Tibial artery (tissue), 4 donors: ENCODE data around the gene MAPK1.

Source experiments
- DNase-seq, 2 donors: peaks; one replicate each; pipeline ENCODE4 v3.0.0-alpha.2; 2019
- H3K27ac ChIP-seq, 2 donors: fragments of 200-600 bp; sonication (generic) in 1 of 2; 1 replicate in 1 of 2; 2 replicates in 1 of 2; pipeline ENCODE4 v1.5.1; 2018 to 2019; ENCODE audit warnings: mild to moderate bottlenecking in 1 of 2
- H3K27me3 ChIP-seq, 2 donors: fragments of 200-600 bp; sonication (generic) in 1 of 2; one replicate each; pipeline versions ENCODE4 v1.5.1 to v1.6.0; 2016 to 2019
- H3K36me3 ChIP-seq, 3 donors: fragments of 200-600 bp; sonication (generic) in 2 of 3; one replicate each; pipeline ENCODE4 v1.5.1; 2016 to 2019; ENCODE audit warnings: mild to moderate bottlenecking in 2 of 3
- H3K4me1 ChIP-seq, 4 donors: fragments of 200-600 bp; sonication (generic) in 2 of 4; 1 replicate in 3 of 4; 2 replicates in 1 of 4; pipeline ENCODE4 v1.5.1; 2016 to 2019
- H3K4me3 ChIP-seq, 2 donors: fragments of 200-600 bp; sonication (generic) in 1 of 2; 1 replicate in 1 of 2; 2 replicates in 1 of 2; pipeline ENCODE4 v1.5.1; 2018 to 2019; ENCODE audit warnings: mild to moderate bottlenecking in 2 of 2
- H3K9me3 ChIP-seq, 3 donors: fragments of 200-600 bp; sonication (generic) in 1 of 3; one replicate each; pipeline ENCODE4 v1.5.1; 2016 to 2019
- CTCF ChIP-seq, 2 experiments: fragments of 200-600 bp in 1 of 2; fragments of 450-650 bp in 1 of 2; IDR thresholded peaks; one replicate each; pipeline ENCODE4 v1.5.1; 2017 to 2019; ENCODE audit warnings: antibody characterized with exemption in 2 of 2, mild to moderate bottlenecking in 1 of 2, moderate library complexity in 1 of 2
- intact Hi-C: fragments of 100-400 bp; cut with DNase I; formaldehyde crosslinking; loops from one replicate; pipeline ENCODE4 v1.15.0; 2023; ENCODE audit warnings: low total_unique reads

Gene MAPK1

GRCh38 chr22:21866833-21867527, 465 bp downstream of the MAPK1 start:
- Histone ChIP-seq H3K4me3 (peak overlapping the region; percentile 85), H3K27me3 (no peaks in the 10 kb centered on the region), H3K27ac (peak overlapping the region; percentile 79 to 86), H3K9me3 (no peaks in the 10 kb centered on the region), H3K4me1 (peaks cover 0 to 44% (median 27%) of the 10 kb centered on the region in 4 donors), H3K36me3 (no peaks in the 10 kb centered on the region)
- peak; percentile 25 to 71 for DNase-seq
- no peak for TF ChIP-seq CTCF (IDR thresholded peaks at IDR 0.05)
- intact Hi-C loops: loop anchor here (5.0 to 10.0 kb wide), 2 partner anchors 52 to 130 kb away; partner anchors contain the start of gene YPEL1

- DNase-seq: peak in 1 of 2 donors; percentile 75
- Histone ChIP-seq H3K36me3 (no peaks in the 10 kb centered on the region), H3K27me3 (no peaks in the 10 kb centered on the region), H3K4me1 (peaks cover 0 to 64% (median 40%) of the 10 kb centered on the region in 4 donors), H3K9me3 (no peaks in the 10 kb centered on the region), H3K4me3 (peak overlapping the region; percentile 85), H3K27ac (no peak overlapping the region)
- intact Hi-C loops: loop anchor here (5.0 to 10.0 kb wide), 2 partner anchors 50 to 128 kb away; partner anchors contain the start of gene YPEL1
- no peak for TF ChIP-seq CTCF (IDR thresholded peaks at IDR 0.05)
These were observed 2.4 kb downstream of the MAPK1 start for GRCh38 chr22:21865041-21865440.

- Histone ChIP-seq H3K9me3 (no peaks in the 10 kb centered on the region), H3K4me3 (no peak overlapping the region), H3K27me3 (no peaks in the 10 kb centered on the region), H3K27ac (no peak overlapping the region), H3K4me1 (peaks cover 0 to 79% (median 49%) of the 10 kb centered on the region in 4 donors), H3K36me3 (no peaks in the 10 kb centered on the region)
- DNase-seq: no peak
- TF ChIP-seq CTCF (IDR thresholded peaks at IDR 0.05): no peak
- intact Hi-C loops: loop anchor here (10.0 kb wide), 1 partner anchor 48 kb away; no protein-coding TSS in a partner anchor
These were observed 4.8 kb downstream of the MAPK1 start for GRCh38 chr22:21862386-21863245.

- no peak overlapping the region for H3K4me3 ChIP-seq
- TF ChIP-seq CTCF (IDR thresholded peaks at IDR 0.05): no peak
- no peaks in the 10 kb centered on the region for H3K36me3 ChIP-seq
- H3K9me3 ChIP-seq: no peaks in the 10 kb centered on the region
- no peaks in the 10 kb centered on the region for H3K27me3 ChIP-seq
- peaks cover 0 to 87% (median 54%) of the 10 kb centered on the region in 4 donors for H3K4me1 ChIP-seq
- DNase-seq: no peak
- intact Hi-C loops: loop anchor here (10.0 kb wide), 1 partner anchor 47 kb away; no protein-coding TSS in a partner anchor
- no peak overlapping the region for H3K27ac ChIP-seq
These were observed 5.6 kb downstream of the MAPK1 start for GRCh38 chr22:21861851-21862250.

- H3K27me3 ChIP-seq: no peaks in the 10 kb centered on the region
- H3K4me1 ChIP-seq: peaks cover 0 to 91% (median 55%) of the 10 kb centered on the region in 4 donors
- no peak overlapping the region for H3K4me3 ChIP-seq
- H3K9me3 ChIP-seq: no peaks in the 10 kb centered on the region
- no peak for TF ChIP-seq CTCF (IDR thresholded peaks at IDR 0.05)
- no peak for DNase-seq
- intact Hi-C loops: loop anchor here (10.0 kb wide), 1 partner anchor 47 kb away; no protein-coding TSS in a partner anchor
- H3K36me3 ChIP-seq: no peaks in the 10 kb centered on the region
- no peak overlapping the region for H3K27ac ChIP-seq
These were observed 6.1 kb downstream of the MAPK1 start for GRCh38 chr22:21861264-21861848.
